HEK293 (cell line): Measurements from ENCODE around the gene DOCK1.

Experiments used
- CTCF ChIA-PET: fragments of 350-600 bp; formaldehyde crosslinking; extraction: SDS; loops from one replicate; lab custom pipeline; 2021; ENCODE audit warnings: antibody characterized with exemption; lab: Yijun Ruan, JAX
- POLR2A ChIA-PET: fragments of 300-600 bp; formaldehyde crosslinking; extraction: SDS; loops from one replicate; lab custom pipeline; 2020; ENCODE audit warnings: antibody characterized with exemption, inconsistent platforms; lab: Yijun Ruan, JAX
- H3K27ac ChIP-seq: fragments of 200-500 bp; sonication (Bioruptor generic); 2 replicates; pipeline ENCODE4 v1.5.1; 2014; ENCODE audit warnings: low read depth, low read length, control low read depth, inconsistent platforms; ENCODE audit errors: extremely low read depth
- H3K36me3 ChIP-seq, 2 experiments: fragments of 200-500 bp in 1 of 2; sonication (Bioruptor generic) in 1 of 2; 1 replicate in 1 of 2; 2 replicates in 1 of 2; pipeline ENCODE4 v1.5.1; 2014 to 2017; ENCODE audit warnings: inconsistent platforms in 2 of 2, low read length in 2 of 2; ENCODE audit not compliant: control insufficient read depth in 2 of 2, insufficient read depth in 1 of 2
- H3K4me1 ChIP-seq: fragments of 200-500 bp; sonication (Bioruptor generic); 2 replicates; pipeline ENCODE4 v1.5.1; 2014; ENCODE audit warnings: mild to moderate bottlenecking, low read length, inconsistent platforms; ENCODE audit not compliant: control insufficient read depth, insufficient read depth
- H3K4me3 ChIP-seq: 2 replicates; pipeline ENCODE4 v1.5.1; 2011; ENCODE audit warnings: low read depth, mild to moderate bottlenecking, control low read depth, low read length, moderate library complexity
- H3K9me3 ChIP-seq: fragments of 200-500 bp; sonication (Bioruptor generic); 2 replicates; pipeline ENCODE4 v1.5.1; 2014; ENCODE audit warnings: low read depth, low read length, inconsistent platforms; ENCODE audit not compliant: control insufficient read depth, insufficient read depth
- PRDM1 ChIP-seq: fragments of 450-650 bp; formaldehyde crosslinking; IDR thresholded peaks from 2 replicates; pipeline ENCODE4; 2016; ENCODE audit warnings: missing biosample characterization, missing genetic modification characterization
- SP2 ChIP-seq: fragments of 450-650 bp; formaldehyde crosslinking; IDR thresholded peaks from 2 replicates; pipeline ENCODE4 v1.5.1; 2016; ENCODE audit warnings: missing biosample characterization, missing genetic modification characterization
- SP3 ChIP-seq: fragments of 450-650 bp; formaldehyde crosslinking; IDR thresholded peaks from 2 replicates; pipeline ENCODE4 v1.5.1; 2016; ENCODE audit warnings: missing biosample characterization, missing genetic modification characterization
- ZBTB1 ChIP-seq: fragments of 450-650 bp; formaldehyde crosslinking; IDR thresholded peaks from 2 replicates; pipeline ENCODE4 v1.5.1; 2016; ENCODE audit warnings: missing biosample characterization, missing genetic modification characterization
- ZNF140 ChIP-seq: fragments of 450-650 bp; formaldehyde crosslinking; IDR thresholded peaks from 2 replicates; pipeline ENCODE4 v1.5.1; 2016; ENCODE audit warnings: missing biosample characterization, missing genetic modification characterization
- ZNF2 ChIP-seq: fragments of 450-650 bp; formaldehyde crosslinking; IDR thresholded peaks from 2 replicates; pipeline ENCODE4 v1.5.1; 2016; ENCODE audit warnings: missing biosample characterization, missing genetic modification characterization
- ZNF221 ChIP-seq: fragments of 450-650 bp; formaldehyde crosslinking; IDR thresholded peaks from 2 replicates; pipeline ENCODE4 v1.5.1; 2017; ENCODE audit warnings: missing biosample characterization, missing genetic modification characterization, borderline replicate concordance
- ZNF394 ChIP-seq: fragments of 450-650 bp; formaldehyde crosslinking; IDR thresholded peaks from 2 replicates; pipeline ENCODE4 v1.5.1; 2016; ENCODE audit warnings: missing biosample characterization, missing genetic modification characterization, mild to moderate bottlenecking, moderate library complexity, borderline replicate concordance
- ZNF501 ChIP-seq: fragments of 450-650 bp; formaldehyde crosslinking; IDR thresholded peaks from 2 replicates; pipeline ENCODE4 v1.5.1; 2016; ENCODE audit warnings: missing biosample characterization, missing genetic modification characterization
- ZNF548 ChIP-seq: fragments of 450-650 bp; formaldehyde crosslinking; IDR thresholded peaks from 2 replicates; pipeline ENCODE4 v1.5.1; 2016; ENCODE audit warnings: missing biosample characterization, missing genetic modification characterization
- ZNF610 ChIP-seq: fragments of 450-650 bp; formaldehyde crosslinking; IDR thresholded peaks from 2 replicates; pipeline ENCODE4 v1.5.1; 2016; ENCODE audit warnings: missing biosample characterization, missing genetic modification characterization, borderline replicate concordance
- TF ChIP-seq, protein P1 (sequence below): fragments of 450-650 bp; formaldehyde crosslinking; IDR thresholded peaks from 2 replicates; pipeline ENCODE4 v1.5.1; 2016; ENCODE audit warnings: missing biosample characterization, missing genetic modification characterization
- TF ChIP-seq, protein P2 (sequence below): fragments of 450-650 bp; formaldehyde crosslinking; IDR thresholded peaks from 2 replicates; pipeline ENCODE4 v1.5.1; 2016; ENCODE audit warnings: missing biosample characterization, missing genetic modification characterization
- TF ChIP-seq, protein P3 (sequence below): fragments of 450-650 bp; formaldehyde crosslinking; IDR thresholded peaks from 2 replicates; pipeline ENCODE4 v1.5.1; 2016; ENCODE audit warnings: missing biosample characterization, missing genetic modification characterization
- TF ChIP-seq, protein P4 (sequence below): fragments of 450-650 bp; formaldehyde crosslinking; IDR thresholded peaks from 2 replicates; pipeline ENCODE4 v1.5.1; 2017; ENCODE audit warnings: missing biosample characterization, missing genetic modification characterization
- TF ChIP-seq, protein P5 (sequence below): fragments of 450-650 bp; formaldehyde crosslinking; optimal IDR thresholded peaks from 2 replicates; pipeline ENCODE3; 2016; ENCODE audit warnings: missing biosample characterization, mild to moderate bottlenecking, missing genetic modification characterization
- TF ChIP-seq, protein P6 (sequence below): fragments of 450-650 bp; formaldehyde crosslinking; IDR thresholded peaks from 2 replicates; pipeline ENCODE4 v1.5.1; 2017; ENCODE audit warnings: missing biosample characterization, missing genetic modification characterization

The DOCK1 gene

DNA sequence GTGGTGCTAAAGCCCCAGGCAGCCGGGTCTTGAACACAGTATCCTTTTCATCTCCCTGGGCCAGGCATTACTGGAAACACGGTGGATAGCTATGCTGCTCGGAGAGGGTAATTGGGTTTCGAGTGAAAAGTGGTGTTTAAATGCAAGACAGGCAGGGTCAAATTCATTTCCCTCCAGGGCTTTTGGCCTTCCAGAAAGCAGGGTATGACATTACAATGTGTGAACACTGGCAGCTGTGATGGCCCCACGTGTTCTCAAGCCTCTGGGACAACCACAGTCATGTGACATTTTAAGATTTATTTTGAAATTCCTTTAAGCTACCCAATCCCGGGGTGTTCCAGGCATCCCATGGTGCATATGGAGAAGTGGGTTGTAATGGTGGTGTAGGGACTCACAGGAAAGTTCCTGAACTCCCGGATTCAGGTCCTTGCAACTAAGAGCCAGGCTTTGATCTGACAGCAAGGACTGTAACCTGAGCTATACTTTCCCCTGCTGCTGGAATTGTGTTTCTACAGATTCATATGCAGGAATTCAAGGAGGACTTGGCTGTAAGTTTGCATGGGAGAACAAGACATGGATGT is 244.4 kb downstream of the DOCK1 start (continued):
- TF ChIP-seq, protein P1, sequence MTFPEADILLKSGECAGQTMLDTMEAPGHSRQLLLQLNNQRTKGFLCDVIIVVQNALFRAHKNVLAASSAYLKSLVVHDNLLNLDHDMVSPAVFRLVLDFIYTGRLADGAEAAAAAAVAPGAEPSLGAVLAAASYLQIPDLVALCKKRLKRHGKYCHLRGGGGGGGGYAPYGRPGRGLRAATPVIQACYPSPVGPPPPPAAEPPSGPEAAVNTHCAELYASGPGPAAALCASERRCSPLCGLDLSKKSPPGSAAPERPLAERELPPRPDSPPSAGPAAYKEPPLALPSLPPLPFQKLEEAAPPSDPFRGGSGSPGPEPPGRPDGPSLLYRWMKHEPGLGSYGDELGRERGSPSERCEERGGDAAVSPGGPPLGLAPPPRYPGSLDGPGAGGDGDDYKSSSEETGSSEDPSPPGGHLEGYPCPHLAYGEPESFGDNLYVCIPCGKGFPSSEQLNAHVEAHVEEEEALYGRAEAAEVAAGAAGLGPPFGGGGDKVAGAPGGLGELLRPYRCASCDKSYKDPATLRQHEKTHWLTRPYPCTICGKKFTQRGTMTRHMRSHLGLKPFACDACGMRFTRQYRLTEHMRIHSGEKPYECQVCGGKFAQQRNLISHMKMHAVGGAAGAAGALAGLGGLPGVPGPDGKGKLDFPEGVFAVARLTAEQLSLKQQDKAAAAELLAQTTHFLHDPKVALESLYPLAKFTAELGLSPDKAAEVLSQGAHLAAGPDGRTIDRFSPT (tag by site-specific recombination) = no peak
- TF ChIP-seq SP2 (tag by site-specific recombination) = no peak
- no peak for TF ChIP-seq SP3 (tag by site-specific recombination)
- no peak for TF ChIP-seq ZNF501
- TF ChIP-seq ZNF394 (tag by site-specific recombination) = no peak
- no peak for TF ChIP-seq ZNF221 (tag by site-specific recombination)
- TF ChIP-seq, protein P2, sequence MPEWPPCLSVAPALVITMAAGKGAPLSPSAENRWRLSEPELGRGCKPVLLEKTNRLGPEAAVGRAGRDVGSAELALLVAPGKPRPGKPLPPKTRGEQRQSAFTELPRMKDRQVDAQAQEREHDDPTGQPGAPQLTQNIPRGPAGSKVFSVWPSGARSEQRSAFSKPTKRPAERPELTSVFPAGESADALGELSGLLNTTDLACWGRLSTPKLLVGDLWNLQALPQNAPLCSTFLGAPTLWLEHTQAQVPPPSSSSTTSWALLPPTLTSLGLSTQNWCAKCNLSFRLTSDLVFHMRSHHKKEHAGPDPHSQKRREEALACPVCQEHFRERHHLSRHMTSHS (tag by site-specific recombination) = no peak
- no peak for TF ChIP-seq ZNF140 (tag by site-specific recombination)
- no peak for TF ChIP-seq ZNF2 (tag by site-specific recombination)
- TF ChIP-seq, all 188 proteins: peak for 0

DNA sequence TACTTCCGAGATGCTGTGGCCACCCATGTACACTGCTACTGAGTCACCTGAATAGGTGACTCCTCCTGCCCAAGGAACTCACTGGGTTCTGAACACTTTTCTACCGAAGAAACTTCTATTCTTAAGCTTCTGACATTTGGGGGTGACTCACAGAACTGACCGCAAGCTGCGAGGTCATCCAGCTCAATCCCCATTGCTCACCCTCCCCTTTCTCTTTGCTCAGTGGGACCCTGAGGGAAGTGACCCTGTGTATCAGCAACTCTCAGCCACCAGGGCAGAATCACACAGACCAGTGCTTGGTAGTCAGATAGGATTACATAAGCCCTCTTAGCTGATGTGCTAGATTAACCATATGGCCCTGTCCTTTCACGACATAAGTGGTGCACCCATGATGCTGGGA is 244.9 kb downstream of the DOCK1 start:
- POLR2A ChIA-PET = no interaction called here
- H3K36me3 ChIP-seq = no peaks in the 10 kb centered on the region
- no peak overlapping the region for H3K4me3 ChIP-seq
- CTCF ChIA-PET = no interaction called here
- H3K4me1 ChIP-seq = no peaks in the 10 kb centered on the region
- TF ChIP-seq, protein P3, sequence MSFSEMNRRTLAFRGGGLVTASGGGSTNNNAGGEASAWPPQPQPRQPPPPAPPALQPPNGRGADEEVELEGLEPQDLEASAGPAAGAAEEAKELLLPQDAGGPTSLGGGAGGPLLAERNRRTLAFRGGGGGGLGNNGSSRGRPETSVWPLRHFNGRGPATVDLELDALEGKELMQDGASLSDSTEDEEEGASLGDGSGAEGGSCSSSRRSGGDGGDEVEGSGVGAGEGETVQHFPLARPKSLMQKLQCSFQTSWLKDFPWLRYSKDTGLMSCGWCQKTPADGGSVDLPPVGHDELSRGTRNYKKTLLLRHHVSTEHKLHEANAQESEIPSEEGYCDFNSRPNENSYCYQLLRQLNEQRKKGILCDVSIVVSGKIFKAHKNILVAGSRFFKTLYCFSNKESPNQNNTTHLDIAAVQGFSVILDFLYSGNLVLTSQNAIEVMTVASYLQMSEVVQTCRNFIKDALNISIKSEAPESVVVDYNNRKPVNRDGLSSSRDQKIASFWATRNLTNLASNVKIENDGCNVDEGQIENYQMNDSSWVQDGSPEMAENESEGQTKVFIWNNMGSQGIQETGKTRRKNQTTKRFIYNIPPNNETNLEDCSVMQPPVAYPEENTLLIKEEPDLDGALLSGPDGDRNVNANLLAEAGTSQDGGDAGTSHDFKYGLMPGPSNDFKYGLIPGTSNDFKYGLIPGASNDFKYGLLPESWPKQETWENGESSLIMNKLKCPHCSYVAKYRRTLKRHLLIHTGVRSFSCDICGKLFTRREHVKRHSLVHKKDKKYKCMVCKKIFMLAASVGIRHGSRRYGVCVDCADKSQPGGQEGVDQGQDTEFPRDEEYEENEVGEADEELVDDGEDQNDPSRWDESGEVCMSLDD (tag by site-specific recombination) = no peak
- TF ChIP-seq, protein P4, sequence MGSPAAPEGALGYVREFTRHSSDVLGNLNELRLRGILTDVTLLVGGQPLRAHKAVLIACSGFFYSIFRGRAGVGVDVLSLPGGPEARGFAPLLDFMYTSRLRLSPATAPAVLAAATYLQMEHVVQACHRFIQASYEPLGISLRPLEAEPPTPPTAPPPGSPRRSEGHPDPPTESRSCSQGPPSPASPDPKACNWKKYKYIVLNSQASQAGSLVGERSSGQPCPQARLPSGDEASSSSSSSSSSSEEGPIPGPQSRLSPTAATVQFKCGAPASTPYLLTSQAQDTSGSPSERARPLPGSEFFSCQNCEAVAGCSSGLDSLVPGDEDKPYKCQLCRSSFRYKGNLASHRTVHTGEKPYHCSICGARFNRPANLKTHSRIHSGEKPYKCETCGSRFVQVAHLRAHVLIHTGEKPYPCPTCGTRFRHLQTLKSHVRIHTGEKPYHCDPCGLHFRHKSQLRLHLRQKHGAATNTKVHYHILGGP = no peak
- TF ChIP-seq ZNF548 = no peak
- no peak for TF ChIP-seq ZBTB1 (tag by site-specific recombination)
- TF ChIP-seq, protein P5, sequence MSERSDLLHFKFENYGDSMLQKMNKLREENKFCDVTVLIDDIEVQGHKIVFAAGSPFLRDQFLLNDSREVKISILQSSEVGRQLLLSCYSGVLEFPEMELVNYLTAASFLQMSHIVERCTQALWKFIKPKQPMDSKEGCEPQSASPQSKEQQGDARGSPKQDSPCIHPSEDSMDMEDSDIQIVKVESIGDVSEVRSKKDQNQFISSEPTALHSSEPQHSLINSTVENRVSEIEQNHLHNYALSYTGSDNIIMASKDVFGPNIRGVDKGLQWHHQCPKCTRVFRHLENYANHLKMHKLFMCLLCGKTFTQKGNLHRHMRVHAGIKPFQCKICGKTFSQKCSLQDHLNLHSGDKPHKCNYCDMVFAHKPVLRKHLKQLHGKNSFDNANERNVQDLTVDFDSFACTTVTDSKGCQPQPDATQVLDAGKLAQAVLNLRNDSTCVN (tag by site-specific recombination) = no peak
- TF ChIP-seq, protein P6, sequence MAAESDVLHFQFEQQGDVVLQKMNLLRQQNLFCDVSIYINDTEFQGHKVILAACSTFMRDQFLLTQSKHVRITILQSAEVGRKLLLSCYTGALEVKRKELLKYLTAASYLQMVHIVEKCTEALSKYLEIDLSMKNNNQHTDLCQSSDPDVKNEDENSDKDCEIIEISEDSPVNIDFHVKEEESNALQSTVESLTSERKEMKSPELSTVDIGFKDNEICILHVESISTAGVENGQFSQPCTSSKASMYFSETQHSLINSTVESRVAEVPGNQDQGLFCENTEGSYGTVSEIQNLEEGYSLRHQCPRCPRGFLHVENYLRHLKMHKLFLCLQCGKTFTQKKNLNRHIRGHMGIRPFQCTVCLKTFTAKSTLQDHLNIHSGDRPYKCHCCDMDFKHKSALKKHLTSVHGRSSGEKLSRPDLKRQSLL (tag by site-specific recombination) = no peak
- TF ChIP-seq PRDM1 = no peak
- TF ChIP-seq ZNF610 (tag by site-specific recombination) = no peak
- no peak overlapping the region for H3K27ac ChIP-seq
- no peaks in the 10 kb centered on the region for H3K9me3 ChIP-seq
